ENCODE results near the gene RAPGEF6. TPM values are rescaled to one million over a fixed set of nuclear protein-coding genes. Genes with fewer than 3 reads are reported as not detected.

Gene RAPGEF6
- total RNA-seq, 1 experiment from 2014 or later, result 17.4 TPM

DNA sequence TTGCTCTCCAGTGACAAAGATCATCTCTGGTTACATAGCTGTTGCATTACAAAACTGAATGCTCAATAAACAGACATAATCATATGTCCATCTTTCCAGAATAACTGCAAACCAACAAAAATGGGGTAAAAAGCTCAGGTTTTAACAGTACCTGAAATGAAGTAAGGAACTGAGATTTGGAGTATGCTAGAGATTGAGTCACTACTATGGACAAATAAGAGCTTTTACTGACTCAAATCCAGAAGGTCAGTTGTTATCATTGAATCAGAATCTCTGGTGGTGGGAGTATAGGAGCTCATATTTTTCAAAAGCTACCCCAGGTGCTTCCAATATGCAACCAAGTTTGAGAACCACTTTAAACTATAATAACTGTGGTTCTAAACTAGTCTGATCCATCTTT, 4.1 kb upstream of the RAPGEF6 start:
- no peak for DNase-seq
- H3K36me3 ChIP-seq (ENCODE audit: control insufficient read depth, insufficient read depth, low read length), result no peaks in the 10 kb centered on the region
- H3K36me3 Mint-ChIP-seq (ENCODE audit: insufficient read depth, unreplicated experiment), result peaks cover 21% of the 10 kb centered on the region
- BruUV-seq (replicated peaks), result no TSS peak
- ChIA-PET CTCF (no interaction called here), POLR2A (interaction anchor here (0.6 kb wide), 1 partner anchor 158 kb away, joined by 3 read pairs; no protein-coding TSS in a partner anchor)
- TF ChIP-seq, protein P1, sequence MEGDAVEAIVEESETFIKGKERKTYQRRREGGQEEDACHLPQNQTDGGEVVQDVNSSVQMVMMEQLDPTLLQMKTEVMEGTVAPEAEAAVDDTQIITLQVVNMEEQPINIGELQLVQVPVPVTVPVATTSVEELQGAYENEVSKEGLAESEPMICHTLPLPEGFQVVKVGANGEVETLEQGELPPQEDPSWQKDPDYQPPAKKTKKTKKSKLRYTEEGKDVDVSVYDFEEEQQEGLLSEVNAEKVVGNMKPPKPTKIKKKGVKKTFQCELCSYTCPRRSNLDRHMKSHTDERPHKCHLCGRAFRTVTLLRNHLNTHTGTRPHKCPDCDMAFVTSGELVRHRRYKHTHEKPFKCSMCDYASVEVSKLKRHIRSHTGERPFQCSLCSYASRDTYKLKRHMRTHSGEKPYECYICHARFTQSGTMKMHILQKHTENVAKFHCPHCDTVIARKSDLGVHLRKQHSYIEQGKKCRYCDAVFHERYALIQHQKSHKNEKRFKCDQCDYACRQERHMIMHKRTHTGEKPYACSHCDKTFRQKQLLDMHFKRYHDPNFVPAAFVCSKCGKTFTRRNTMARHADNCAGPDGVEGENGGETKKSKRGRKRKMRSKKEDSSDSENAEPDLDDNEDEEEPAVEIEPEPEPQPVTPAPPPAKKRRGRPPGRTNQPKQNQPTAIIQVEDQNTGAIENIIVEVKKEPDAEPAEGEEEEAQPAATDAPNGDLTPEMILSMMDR (IDR thresholded peaks at IDR 0.05; ENCODE audit: insufficient read depth in 1 of 2, low read depth in 1 of 2, low read length in 1 of 2, severe bottlenecking in 1 of 2, unreplicated experiment in 1 of 2), result no peak
- intact Hi-C loops (cut with micrococcal nuclease; ENCODE audit: unreplicated experiment), result no loop called here
- no peak overlapping the region for H3K27ac Mint-ChIP-seq (ENCODE audit: unreplicated experiment)
- H3K9me3 Mint-ChIP-seq (ENCODE audit: unreplicated experiment), result no peaks in the 10 kb centered on the region
- H3K4me3 Mint-ChIP-seq (ENCODE audit: unreplicated experiment), result no peak overlapping the region
- H3K4me1 ChIP-seq, result no peaks in the 10 kb centered on the region
- H3K4me3 ChIP-seq (ENCODE audit: low read depth, low read length), result no peak overlapping the region
- H3K4me1 Mint-ChIP-seq (ENCODE audit: low read depth, unreplicated experiment), result no peaks in the 10 kb centered on the region
- no peaks in the 10 kb centered on the region for H3K27me3 Mint-ChIP-seq (ENCODE audit: insufficient read depth, unreplicated experiment)
- no peaks in the 10 kb centered on the region for H3K9me3 ChIP-seq
- no peaks in the 10 kb centered on the region for H3K27me3 ChIP-seq (replicated peaks; ENCODE audit: control insufficient read depth, insufficient read depth, low read length)

DNA sequence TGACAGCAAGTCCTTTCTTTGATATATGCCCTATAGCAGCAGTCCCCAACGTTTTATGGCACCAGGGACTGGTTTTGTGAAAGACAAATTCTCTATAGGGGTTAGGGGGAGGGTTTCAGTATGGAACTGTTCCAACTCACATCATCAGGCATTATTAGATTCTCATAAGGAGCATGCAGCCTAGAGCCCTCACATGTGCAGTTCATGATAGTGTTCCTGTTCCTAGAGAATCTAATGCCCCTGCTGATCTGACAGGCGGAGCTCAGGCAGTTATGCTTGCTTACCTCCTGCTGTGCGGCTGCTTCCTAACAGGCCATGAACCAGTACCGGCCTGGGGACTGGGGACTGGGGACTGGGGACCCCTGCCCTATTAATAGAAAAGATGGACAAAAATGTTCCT, 2.7 kb upstream of the RAPGEF6 start:
- DNase-seq, result no peak
- TF ChIP-seq, protein P1 (IDR thresholded peaks at IDR 0.05; ENCODE audit: insufficient read depth in 1 of 2, low read depth in 1 of 2, low read length in 1 of 2, severe bottlenecking in 1 of 2, unreplicated experiment in 1 of 2), result no peak
- no peaks in the 10 kb centered on the region for H3K9me3 Mint-ChIP-seq (ENCODE audit: unreplicated experiment)
- CTCF ChIA-PET, result no interaction called here
- no peaks in the 10 kb centered on the region for H3K36me3 ChIP-seq (ENCODE audit: control insufficient read depth, insufficient read depth, low read length)
- no peaks in the 10 kb centered on the region for H3K9me3 ChIP-seq
- peaks cover 23% of the 10 kb centered on the region for H3K36me3 Mint-ChIP-seq (ENCODE audit: insufficient read depth, unreplicated experiment)
- no peaks in the 10 kb centered on the region for H3K4me1 ChIP-seq
- no peak overlapping the region for H3K4me3 ChIP-seq (ENCODE audit: low read depth, low read length)
- H3K4me1 Mint-ChIP-seq (ENCODE audit: low read depth, unreplicated experiment), result no peaks in the 10 kb centered on the region
- no peaks in the 10 kb centered on the region for H3K27me3 Mint-ChIP-seq (ENCODE audit: insufficient read depth, unreplicated experiment)
- intact Hi-C loops (cut with micrococcal nuclease; ENCODE audit: unreplicated experiment), result no loop called here
- H3K4me3 Mint-ChIP-seq (ENCODE audit: unreplicated experiment), result no peak overlapping the region
- BruUV-seq (replicated peaks), result no TSS peak
- no peaks in the 10 kb centered on the region for H3K27me3 ChIP-seq (replicated peaks; ENCODE audit: control insufficient read depth, insufficient read depth, low read length)
- POLR2A ChIA-PET, result no interaction called here
- H3K27ac Mint-ChIP-seq (ENCODE audit: unreplicated experiment), result no peak overlapping the region

DNA sequence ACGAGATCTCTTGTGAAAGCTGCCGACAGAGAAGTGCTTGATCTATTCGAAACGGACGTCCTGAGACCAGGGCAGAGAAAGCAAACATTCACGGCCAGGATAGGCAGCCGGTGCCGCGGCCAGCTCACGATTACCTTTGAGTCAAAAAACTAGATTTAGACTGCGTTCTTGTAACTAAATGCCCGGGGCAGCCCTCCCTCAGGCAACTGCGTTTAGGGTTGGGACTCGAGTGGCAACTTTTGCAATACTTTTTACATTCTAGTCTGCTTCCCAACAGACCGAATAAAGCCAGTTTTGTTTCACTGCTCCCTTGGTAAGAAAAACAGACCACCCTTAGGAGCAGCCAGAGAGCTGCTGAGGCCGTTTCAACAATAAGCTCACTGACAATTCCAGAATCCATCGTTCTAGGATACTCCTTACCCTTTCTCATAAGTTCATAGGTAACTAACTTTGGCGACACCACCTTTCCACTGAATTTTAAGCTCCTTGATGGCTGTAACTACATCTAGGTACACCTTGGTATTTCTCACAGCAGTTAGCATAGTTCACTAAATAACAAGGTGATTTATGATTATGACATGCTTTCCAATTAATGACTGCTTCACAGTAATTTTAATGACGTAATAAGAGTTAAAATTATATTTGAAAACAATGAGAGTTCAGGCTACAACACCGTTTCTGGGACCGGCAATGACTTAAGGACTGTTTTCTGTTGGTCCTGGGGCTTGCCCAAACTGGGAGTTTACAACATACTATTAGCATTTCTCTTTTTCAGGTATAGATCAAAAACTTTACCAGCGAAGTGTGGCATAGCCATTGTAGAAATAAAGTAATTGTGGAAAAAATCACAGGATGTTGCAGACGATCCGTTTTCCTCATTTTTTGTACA, 899 bp upstream of the RAPGEF6 start:
- Histone ChIP-seq H3K4me3 (ENCODE audit: low read depth, low read length) (peak overlapping the region; percentile 74), H3K36me3 (ENCODE audit: control insufficient read depth, insufficient read depth, low read length) (no peaks in the 10 kb centered on the region), H3K9me3 (no peaks in the 10 kb centered on the region), H3K4me1 (peaks cover 5% of the 10 kb centered on the region), H3K27me3 (replicated peaks; ENCODE audit: control insufficient read depth, insufficient read depth, low read length) (no peaks in the 10 kb centered on the region)
- Mint-ChIP-seq H3K9me3 (ENCODE audit: unreplicated experiment) (no peaks in the 10 kb centered on the region), H3K36me3 (ENCODE audit: insufficient read depth, unreplicated experiment) (peaks cover 23% of the 10 kb centered on the region), H3K4me1 (ENCODE audit: low read depth, unreplicated experiment) (no peaks in the 10 kb centered on the region), H3K27ac (ENCODE audit: unreplicated experiment) (peak overlapping the region; percentile 95), H3K4me3 (ENCODE audit: unreplicated experiment) (peak overlapping the region; percentile 95), H3K27me3 (ENCODE audit: insufficient read depth, unreplicated experiment) (no peaks in the 10 kb centered on the region)
- ChIA-PET POLR2A (interaction anchor here (0.6 to 0.8 kb wide), 3 partner anchors 25 to 733 kb away, joined by 3 to 4 read pairs (median 3); partner anchors contain the start of gene SLC22A5), CTCF (interaction anchor here (1.3 kb wide), 1 partner anchor 47 kb away, joined by 9 read pairs; no protein-coding TSS in a partner anchor)
- TSS peak; percentile 95 for BruUV-seq (replicated peaks)
- TF ChIP-seq, protein P1 (IDR thresholded peaks at IDR 0.05; ENCODE audit: insufficient read depth in 1 of 2, low read depth in 1 of 2, low read length in 1 of 2, severe bottlenecking in 1 of 2, unreplicated experiment in 1 of 2), result no peak
- intact Hi-C loops (cut with micrococcal nuclease; ENCODE audit: unreplicated experiment), result loop anchor here (1.0 kb wide), 3 partner anchors 26 to 161 kb away; partner anchors contain the start of gene FNIP1
- DNase-seq, result no peak
